ENCODE measurements around the gene CILP2.

The CILP2 gene

DNA sequence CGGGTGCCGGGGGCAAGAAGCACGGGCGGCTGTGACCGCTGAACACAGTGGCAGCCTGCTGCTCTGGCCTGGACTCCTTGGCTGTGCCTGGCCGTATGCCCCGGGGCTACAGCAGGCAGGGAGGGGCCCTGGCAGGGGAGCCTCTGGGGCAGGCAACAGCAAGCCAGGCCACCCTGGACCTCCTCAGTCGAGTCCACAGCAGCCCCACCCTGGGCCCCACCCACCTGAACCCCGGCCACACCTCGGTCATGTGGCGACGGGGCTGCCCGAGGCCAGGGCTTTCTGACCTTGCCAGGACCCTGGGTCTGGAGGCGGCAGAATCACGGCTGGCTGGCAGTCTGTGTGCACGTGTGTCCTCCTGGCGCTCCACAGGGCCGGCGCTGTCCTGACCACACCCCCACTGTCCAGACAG, 8.7 kb downstream of the CILP2 start:
- Histone ChIP-seq H3K27ac (ENCODE audit: low read depth in 2 of 2, low read length in 2 of 2) (no peak overlapping the region), H3K4me3 (ENCODE audit: low read length in 2 of 2) (no peak overlapping the region), H3K27me3 (ENCODE audit: control insufficient read depth in 2 of 2, insufficient read depth in 2 of 2, low read length in 2 of 2) (peaks cover 5% of the 10 kb centered on the region in 2 donors), H3K9me3 (ENCODE audit: control insufficient read depth in 2 of 2, low read length in 2 of 2) (no peaks in the 10 kb centered on the region), H3K36me3 (ENCODE audit: control insufficient read depth in 2 of 2, insufficient read depth in 2 of 2, low read length in 2 of 2) (no peaks in the 10 kb centered on the region), H3K9ac (ENCODE audit: low read depth in 1 of 2, low read length in 2 of 2) (no peak overlapping the region), H3K4me1 (ENCODE audit: control insufficient read depth in 2 of 2, insufficient read depth in 2 of 2, low read length in 2 of 2) (no peaks in the 10 kb centered on the region)

DNA sequence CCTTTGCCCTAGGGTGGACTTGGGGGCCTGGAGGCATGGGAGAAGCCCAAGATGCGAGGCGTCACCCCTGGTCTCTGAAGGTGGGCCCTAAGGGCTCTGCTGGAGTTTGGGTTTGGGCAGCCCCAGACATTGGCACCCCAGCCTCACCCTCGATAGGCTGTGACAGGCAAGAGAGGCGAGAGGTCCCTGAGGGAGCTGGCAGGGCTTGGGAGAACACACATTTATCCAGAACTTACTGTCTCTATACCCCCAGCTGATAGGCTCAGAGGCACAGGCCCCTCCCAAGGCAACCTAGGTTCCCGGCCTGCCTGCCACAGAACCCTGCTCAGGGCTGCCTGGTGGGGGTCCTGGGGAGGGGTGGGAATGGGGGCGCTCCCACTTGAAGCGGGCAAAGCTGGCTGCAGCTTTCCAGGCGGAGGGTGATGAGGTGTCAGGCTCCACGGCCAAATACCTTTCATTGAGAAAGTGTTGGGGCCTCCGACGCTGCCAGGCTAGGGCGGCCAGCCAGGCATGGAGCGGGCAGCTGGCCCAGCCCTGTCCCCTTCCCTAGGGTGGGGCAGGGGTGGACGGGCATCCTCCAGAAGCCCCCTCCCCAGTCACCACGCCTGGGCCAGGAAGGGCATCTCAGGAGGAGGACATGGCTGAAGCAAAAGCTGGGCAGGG, 9.7 kb downstream of the CILP2 start:
- H3K27ac ChIP-seq (ENCODE audit: low read depth in 2 of 2, low read length in 2 of 2): no peak overlapping the region
- H3K9me3 ChIP-seq (ENCODE audit: control insufficient read depth in 2 of 2, low read length in 2 of 2): no peaks in the 10 kb centered on the region
- H3K27me3 ChIP-seq (ENCODE audit: control insufficient read depth in 2 of 2, insufficient read depth in 2 of 2, low read length in 2 of 2): peaks cover 2 to 5% of the 10 kb centered on the region in 2 donors

DNA sequence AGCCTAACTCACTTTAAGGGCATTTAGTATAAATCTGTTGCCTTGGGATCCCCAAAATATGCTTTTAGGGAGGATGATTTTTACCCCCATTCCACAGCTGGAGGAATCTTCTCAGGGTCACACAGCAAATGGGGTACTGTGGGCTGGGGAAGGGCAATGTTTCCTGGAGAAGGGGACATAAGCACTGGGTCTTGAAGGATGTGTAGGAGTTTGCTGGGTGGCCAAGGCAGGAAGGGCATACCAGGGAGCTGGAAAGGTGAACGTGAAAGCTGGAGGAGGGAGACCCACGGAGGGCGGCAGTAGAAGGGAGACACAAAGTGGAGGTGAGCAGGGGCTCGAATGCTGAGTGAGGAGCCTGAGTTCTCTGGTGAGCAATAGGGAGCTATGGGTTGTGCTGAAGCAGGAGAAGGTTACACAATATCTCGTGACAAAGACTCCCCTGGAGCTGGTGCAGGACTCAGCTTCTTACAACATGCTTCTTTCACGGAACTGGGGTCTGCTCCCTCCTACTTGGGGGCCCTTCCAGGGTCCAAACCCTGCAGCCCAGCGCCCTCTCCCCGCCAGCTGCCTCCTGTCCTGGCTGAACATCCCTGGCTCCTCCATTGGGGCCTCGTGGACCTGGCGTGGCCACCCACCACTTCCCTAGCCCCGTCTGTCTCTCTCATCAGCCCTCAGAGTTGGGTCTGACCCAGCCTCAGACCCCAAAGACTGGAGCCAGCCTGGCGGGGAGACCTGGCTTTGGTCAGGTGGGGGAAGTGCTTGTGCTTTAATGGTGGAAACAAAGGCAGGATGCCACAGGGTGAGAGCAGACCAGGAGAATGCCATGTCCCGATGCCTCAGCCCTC, 11.1 kb downstream of the CILP2 start:
- Histone ChIP-seq H3K4me1 (ENCODE audit: control insufficient read depth in 2 of 2, insufficient read depth in 2 of 2, low read length in 2 of 2) (no peaks in the 10 kb centered on the region), H3K36me3 (ENCODE audit: control insufficient read depth in 2 of 2, insufficient read depth in 2 of 2, low read length in 2 of 2) (no peaks in the 10 kb centered on the region), H3K27me3 (ENCODE audit: control insufficient read depth in 2 of 2, insufficient read depth in 2 of 2, low read length in 2 of 2) (peaks cover 0 to 5% of the 10 kb centered on the region in 2 donors), H3K4me3 (ENCODE audit: low read length in 2 of 2) (no peak overlapping the region), H3K9me3 (ENCODE audit: control insufficient read depth in 2 of 2, low read length in 2 of 2) (no peaks in the 10 kb centered on the region), H3K27ac (ENCODE audit: low read depth in 2 of 2, low read length in 2 of 2) (no peak overlapping the region), H3K9ac (ENCODE audit: low read depth in 1 of 2, low read length in 2 of 2) (no peak overlapping the region)

More for the DNA sequence above, 9.7 kb downstream of the CILP2 start:
- Histone ChIP-seq H3K36me3 (ENCODE audit: control insufficient read depth in 2 of 2, insufficient read depth in 2 of 2, low read length in 2 of 2) (no peaks in the 10 kb centered on the region), H3K4me3 (ENCODE audit: low read length in 2 of 2) (no peak overlapping the region), H3K4me1 (ENCODE audit: control insufficient read depth in 2 of 2, insufficient read depth in 2 of 2, low read length in 2 of 2) (no peaks in the 10 kb centered on the region), H3K9ac (ENCODE audit: low read depth in 1 of 2, low read length in 2 of 2) (no peak overlapping the region)

DNA sequence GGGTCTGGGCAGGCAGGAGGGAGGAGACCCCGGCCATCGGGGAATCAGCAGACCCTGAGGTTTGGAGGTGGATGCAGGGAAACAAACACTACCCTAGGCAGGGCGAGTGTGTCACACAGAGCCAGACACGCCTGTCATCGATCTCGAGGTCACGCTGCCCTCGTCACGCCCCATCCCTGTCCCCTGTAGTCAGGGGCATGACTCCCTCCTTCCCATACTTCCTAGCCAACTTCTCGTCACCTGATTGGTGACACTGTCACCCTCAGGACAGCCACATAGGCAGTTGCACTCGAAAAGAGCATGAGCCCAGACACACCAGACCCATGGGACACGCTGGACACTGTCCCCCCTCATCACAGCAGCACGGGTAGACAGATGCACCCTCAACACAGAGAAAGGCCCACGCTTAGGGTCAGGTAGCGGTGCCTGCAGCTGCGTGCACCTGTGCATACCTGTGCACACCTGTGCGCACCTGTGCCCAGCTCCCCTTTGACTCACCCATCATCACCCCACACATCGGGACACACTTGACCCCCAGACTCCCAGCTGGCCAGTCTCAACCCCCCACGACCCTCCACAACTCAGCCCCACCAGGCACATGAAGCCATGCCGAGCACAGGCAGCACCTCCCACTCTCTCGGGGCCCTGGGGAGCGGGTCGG, 11.9 kb downstream of the CILP2 start:
- H3K9ac ChIP-seq (ENCODE audit: low read depth in 1 of 2, low read length in 2 of 2): no peak overlapping the region
- no peak overlapping the region for H3K4me3 ChIP-seq (ENCODE audit: low read length in 2 of 2)
- H3K4me1 ChIP-seq (ENCODE audit: control insufficient read depth in 2 of 2, insufficient read depth in 2 of 2, low read length in 2 of 2): no peaks in the 10 kb centered on the region
- H3K27me3 ChIP-seq (ENCODE audit: control insufficient read depth in 2 of 2, insufficient read depth in 2 of 2, low read length in 2 of 2): peaks cover 0 to 5% of the 10 kb centered on the region in 2 donors
- H3K9me3 ChIP-seq (ENCODE audit: control insufficient read depth in 2 of 2, low read length in 2 of 2): no peaks in the 10 kb centered on the region
- no peaks in the 10 kb centered on the region for H3K36me3 ChIP-seq (ENCODE audit: control insufficient read depth in 2 of 2, insufficient read depth in 2 of 2, low read length in 2 of 2)
- H3K27ac ChIP-seq (ENCODE audit: low read depth in 2 of 2, low read length in 2 of 2): no peak overlapping the region

DNA sequence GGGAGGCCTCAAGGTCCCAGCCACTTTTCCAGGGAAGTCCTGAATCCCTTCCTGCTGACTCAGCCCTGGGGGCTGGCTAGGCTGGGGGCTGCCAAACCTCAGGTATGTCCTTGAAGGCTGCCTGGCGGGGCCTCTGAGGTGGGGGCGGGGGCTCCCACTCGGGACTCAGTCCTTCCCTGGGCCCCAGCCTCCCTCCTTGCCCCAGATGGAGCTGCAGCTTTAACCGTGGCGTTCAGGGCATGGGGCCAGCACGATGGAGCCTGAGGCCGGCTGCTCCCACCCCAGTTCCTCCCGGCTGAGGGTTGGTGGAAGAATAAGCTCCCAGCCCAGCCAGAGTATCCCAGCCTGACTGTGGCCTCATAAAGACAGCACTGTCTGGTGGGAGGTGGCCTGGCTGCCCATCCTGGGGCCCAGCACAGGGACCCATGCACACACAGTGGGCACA, 12.4 kb downstream of the CILP2 start:
- Histone ChIP-seq H3K4me1 (ENCODE audit: control insufficient read depth in 2 of 2, insufficient read depth in 2 of 2, low read length in 2 of 2) (no peaks in the 10 kb centered on the region), H3K9ac (ENCODE audit: low read depth in 1 of 2, low read length in 2 of 2) (no peak overlapping the region), H3K9me3 (ENCODE audit: control insufficient read depth in 2 of 2, low read length in 2 of 2) (no peaks in the 10 kb centered on the region), H3K36me3 (ENCODE audit: control insufficient read depth in 2 of 2, insufficient read depth in 2 of 2, low read length in 2 of 2) (no peaks in the 10 kb centered on the region), H3K27ac (ENCODE audit: low read depth in 2 of 2, low read length in 2 of 2) (no peak overlapping the region), H3K4me3 (ENCODE audit: low read length in 2 of 2) (no peak overlapping the region), H3K27me3 (ENCODE audit: control insufficient read depth in 2 of 2, insufficient read depth in 2 of 2, low read length in 2 of 2) (peaks cover 0 to 5% of the 10 kb centered on the region in 2 donors)

DNA sequence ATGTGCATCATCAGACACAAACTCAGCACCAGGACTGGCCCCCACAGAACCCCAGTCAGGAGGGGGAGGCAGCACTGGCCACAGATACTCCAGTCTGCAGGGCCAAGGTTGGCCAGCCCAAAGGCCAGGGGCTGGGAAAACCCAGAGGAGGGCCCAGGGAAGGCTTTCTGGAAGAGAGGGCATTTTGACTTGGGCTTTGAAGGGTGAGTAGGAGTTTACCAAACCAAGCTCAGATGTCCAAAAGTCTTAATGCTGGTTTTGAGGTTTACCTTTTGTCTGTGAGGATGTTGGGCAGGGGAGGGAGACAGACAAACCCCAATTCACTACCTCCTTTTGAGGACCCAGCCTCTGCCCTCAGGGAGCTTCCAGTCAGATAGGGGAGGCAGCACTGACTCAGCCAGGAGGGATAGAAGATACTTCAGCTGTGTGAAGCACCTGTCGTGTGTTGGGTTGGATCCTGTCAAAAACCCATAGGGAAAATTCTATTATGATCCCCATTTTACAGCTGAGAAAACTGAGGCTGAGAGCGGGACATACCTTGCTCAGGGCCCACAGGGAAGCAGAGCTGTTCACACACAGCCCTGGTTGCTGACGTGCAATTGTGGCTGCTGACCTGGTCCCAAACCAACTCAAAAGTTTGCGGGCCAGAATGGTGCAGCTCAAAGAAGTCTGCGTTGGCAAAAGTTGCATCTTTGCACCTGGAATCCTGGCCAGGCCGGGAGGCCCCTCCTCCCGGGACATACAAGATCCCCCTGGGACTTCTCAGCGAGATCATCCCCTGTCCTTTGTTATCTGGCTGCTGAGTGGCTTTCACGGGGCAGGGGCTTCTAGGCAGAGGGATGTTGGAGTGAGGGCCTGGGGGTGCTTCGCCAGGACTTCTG, 13.1 kb downstream of the CILP2 start:
- Histone ChIP-seq H3K27me3 (ENCODE audit: control insufficient read depth in 2 of 2, insufficient read depth in 2 of 2, low read length in 2 of 2) (peaks cover 0 to 5% of the 10 kb centered on the region in 2 donors), H3K27ac (ENCODE audit: low read depth in 2 of 2, low read length in 2 of 2) (no peak overlapping the region), H3K36me3 (ENCODE audit: control insufficient read depth in 2 of 2, insufficient read depth in 2 of 2, low read length in 2 of 2) (no peaks in the 10 kb centered on the region), H3K9me3 (ENCODE audit: control insufficient read depth in 2 of 2, low read length in 2 of 2) (no peaks in the 10 kb centered on the region), H3K4me1 (ENCODE audit: control insufficient read depth in 2 of 2, insufficient read depth in 2 of 2, low read length in 2 of 2) (no peaks in the 10 kb centered on the region), H3K4me3 (ENCODE audit: low read length in 2 of 2) (no peak overlapping the region), H3K9ac (ENCODE audit: low read depth in 1 of 2, low read length in 2 of 2) (no peak overlapping the region)

DNA sequence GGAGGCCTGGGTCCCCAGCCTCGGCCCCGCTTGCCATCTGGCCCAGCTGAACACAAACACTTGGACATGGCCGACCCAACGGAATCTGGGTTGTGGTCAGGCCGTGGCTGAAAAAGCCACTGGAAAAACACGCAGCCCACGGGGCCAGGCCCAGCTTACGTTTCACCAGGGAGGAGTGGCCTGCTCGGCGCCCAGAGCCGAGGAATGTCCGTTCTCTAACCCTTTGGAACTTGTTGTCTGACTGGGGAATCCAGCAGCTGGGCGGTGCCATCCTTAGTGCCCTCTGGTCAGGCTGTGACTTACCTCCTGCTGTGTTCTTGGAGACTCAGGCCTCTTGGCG, 13.8 kb downstream of the CILP2 start:
- H3K36me3 ChIP-seq (ENCODE audit: control insufficient read depth in 2 of 2, insufficient read depth in 2 of 2, low read length in 2 of 2): no peaks in the 10 kb centered on the region
- no peak overlapping the region for H3K4me3 ChIP-seq (ENCODE audit: low read length in 2 of 2)
- H3K9me3 ChIP-seq (ENCODE audit: control insufficient read depth in 2 of 2, low read length in 2 of 2): no peaks in the 10 kb centered on the region
- H3K27ac ChIP-seq (ENCODE audit: low read depth in 2 of 2, low read length in 2 of 2): no peak overlapping the region
- peaks cover 0 to 5% of the 10 kb centered on the region in 2 donors for H3K27me3 ChIP-seq (ENCODE audit: control insufficient read depth in 2 of 2, insufficient read depth in 2 of 2, low read length in 2 of 2)
- no peaks in the 10 kb centered on the region for H3K4me1 ChIP-seq (ENCODE audit: control insufficient read depth in 2 of 2, insufficient read depth in 2 of 2, low read length in 2 of 2)
- H3K9ac ChIP-seq (ENCODE audit: low read depth in 1 of 2, low read length in 2 of 2): no peak overlapping the region

DNA sequence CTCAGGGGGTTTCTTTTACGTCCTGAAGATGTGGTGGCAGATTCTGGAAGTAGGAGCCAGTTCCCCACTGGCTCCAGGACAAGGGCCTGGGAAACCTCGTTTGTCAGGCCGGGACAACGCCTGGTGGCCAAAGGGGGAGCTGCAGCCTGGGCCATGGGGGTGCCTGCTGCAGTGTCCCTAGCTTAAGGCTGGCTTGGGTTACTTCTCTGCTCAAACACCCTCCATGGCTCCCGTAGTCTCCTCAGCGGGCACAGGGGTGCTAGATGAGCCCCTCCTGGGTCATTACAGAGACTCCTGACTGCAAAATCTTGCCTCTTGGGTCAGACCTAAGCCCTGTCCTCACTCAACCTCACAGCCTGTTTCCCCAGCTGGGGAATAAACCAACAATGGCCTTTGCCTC, 14.7 kb downstream of the CILP2 start:
- Histone ChIP-seq H3K27ac (ENCODE audit: low read depth in 2 of 2, low read length in 2 of 2) (no peak overlapping the region), H3K9me3 (ENCODE audit: control insufficient read depth in 2 of 2, low read length in 2 of 2) (no peaks in the 10 kb centered on the region), H3K9ac (ENCODE audit: low read depth in 1 of 2, low read length in 2 of 2) (no peak overlapping the region), H3K4me3 (ENCODE audit: low read length in 2 of 2) (no peak overlapping the region), H3K4me1 (ENCODE audit: control insufficient read depth in 2 of 2, insufficient read depth in 2 of 2, low read length in 2 of 2) (no peaks in the 10 kb centered on the region), H3K36me3 (ENCODE audit: control insufficient read depth in 2 of 2, insufficient read depth in 2 of 2, low read length in 2 of 2) (no peaks in the 10 kb centered on the region), H3K27me3 (ENCODE audit: control insufficient read depth in 2 of 2, insufficient read depth in 2 of 2, low read length in 2 of 2) (no peaks in the 10 kb centered on the region)

DNA sequence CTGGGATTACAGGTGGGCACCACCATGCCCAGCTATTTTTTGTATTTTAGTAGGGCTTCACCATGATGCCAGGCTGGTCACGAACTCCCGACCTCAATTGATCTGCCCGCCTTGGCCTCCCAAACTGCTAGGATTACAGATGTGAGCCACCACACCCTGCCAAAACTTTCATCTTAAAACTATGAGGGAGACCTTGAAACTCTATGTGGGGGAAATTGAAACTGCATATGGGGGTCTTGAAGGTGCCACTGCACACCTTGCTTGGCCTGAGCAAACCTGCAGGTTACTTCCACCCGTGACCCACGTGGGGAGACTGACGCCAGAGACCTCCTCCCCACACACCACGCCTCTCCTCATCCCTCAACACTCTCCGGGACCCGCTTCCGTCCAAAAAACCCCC, 15.6 kb downstream of the CILP2 start:
- H3K4me3 ChIP-seq (ENCODE audit: low read length in 2 of 2): no peak overlapping the region
- H3K9ac ChIP-seq (ENCODE audit: low read depth in 1 of 2, low read length in 2 of 2): no peak overlapping the region
- no peak overlapping the region for H3K27ac ChIP-seq (ENCODE audit: low read depth in 2 of 2, low read length in 2 of 2)
- H3K9me3 ChIP-seq (ENCODE audit: control insufficient read depth in 2 of 2, low read length in 2 of 2): no peaks in the 10 kb centered on the region
- H3K36me3 ChIP-seq (ENCODE audit: control insufficient read depth in 2 of 2, insufficient read depth in 2 of 2, low read length in 2 of 2): no peaks in the 10 kb centered on the region
- H3K4me1 ChIP-seq (ENCODE audit: control insufficient read depth in 2 of 2, insufficient read depth in 2 of 2, low read length in 2 of 2): no peaks in the 10 kb centered on the region
- H3K27me3 ChIP-seq (ENCODE audit: control insufficient read depth in 2 of 2, insufficient read depth in 2 of 2, low read length in 2 of 2): no peaks in the 10 kb centered on the region
